Activated T-helper 9 cell treated with anti-CD3 and anti-CD28 coated beads, Interleukin-2, amount 50 U/mL, for 16 hours (primary cell): Measurements from ENCODE around the gene CCDC85A.
"Not testable (repeated sequence)": the region's sequence is repeated elsewhere in the genome, so short reads cannot be mapped to it uniquely, and the experiment has no call there.

Experiments
- DNase-seq: peaks from one replicate; pipeline ENCODE4 v3.0.0-alpha.2; 2020; ENCODE audit warnings: low read depth

Gene CCDC85A

GRCh38 chr2:56183643-56184499 is at the start of gene CCDC85A:
Gene CCDC85A (plus strand): TSS chr2:56183990. CDS start chr2:56184625, 635 bp downstream.
- no peak for DNase-seq

- DNase-seq, result no peak
Observed at GRCh38 chr2:56134861-56135260, 48.9 kb upstream of the CCDC85A start.

GRCh38 chr2:56142497-56143061 is 41.2 kb upstream of the CCDC85A start:
- not testable (repeated sequence) for DNase-seq

GRCh38 chr2:56147907-56148306 is 35.9 kb upstream of the CCDC85A start:
- no peak for DNase-seq

- DNase-seq, result no peak
Observed at GRCh38 chr2:56148825-56149224, 35.0 kb upstream of the CCDC85A start.

GRCh38 chr2:56151841-56152240 is 31.9 kb upstream of the CCDC85A start:
- no peak for DNase-seq

- no peak for DNase-seq
Observed at GRCh38 chr2:56155188-56155587, 28.6 kb upstream of the CCDC85A start.

- not testable (repeated sequence) for DNase-seq
Observed at GRCh38 chr2:56159875-56160274, 23.9 kb upstream of the CCDC85A start.

GRCh38 chr2:56167616-56168562 is 15.9 kb upstream of the CCDC85A start:
- DNase-seq, result no peak

- DNase-seq, result no peak
Observed at GRCh38 chr2:56169521-56169920, 14.3 kb upstream of the CCDC85A start.

GRCh38 chr2:56170504-56170903 is 13.3 kb upstream of the CCDC85A start:
- DNase-seq, result no peak

- no peak for DNase-seq
Observed at GRCh38 chr2:56170988-56171387, 12.8 kb upstream of the CCDC85A start.

- no peak for DNase-seq
Observed at GRCh38 chr2:56175779-56176178, 8.0 kb upstream of the CCDC85A start.

GRCh38 chr2:56177420-56178220 is 6.2 kb upstream of the CCDC85A start:
- DNase-seq, result no peak

GRCh38 chr2:56179931-56180330 is 3.9 kb upstream of the CCDC85A start:
- DNase-seq, result no peak

GRCh38 chr2:56182420-56182819 is 1.4 kb upstream of the CCDC85A start:
- DNase-seq, result no peak

GRCh38 chr2:56184500-56185011 is 766 bp downstream of the CCDC85A start:
- DNase-seq, result no peak

GRCh38 chr2:56185101-56185581 is 1.4 kb downstream of the CCDC85A start:
- DNase-seq, result no peak

- DNase-seq, result no peak
Observed at GRCh38 chr2:56185582-56186046, 1.8 kb downstream of the CCDC85A start.

- no peak for DNase-seq
Observed at GRCh38 chr2:56191617-56192016, 7.8 kb downstream of the CCDC85A start.

- DNase-seq, result no peak
Observed at GRCh38 chr2:56192664-56193305, 9.0 kb downstream of the CCDC85A start.
